Urinary bladder (tissue), 2 donors: ENCODE measurements around the gene DNAI2. TPM values are rescaled to one million over a fixed set of nuclear protein-coding genes. Genes with fewer than 3 reads are reported as not detected.

Experiments used
- polyA plus RNA-seq: library from polyadenylated mRNA; stranded (reverse); fragments of 200-250 nt; gene quantifications from one replicate; pipeline ENCODE4 v1.2.3, GENCODE V29; 2013
- total RNA-seq: library from RNA; depleted of rRNA; stranded (reverse); fragments of >200 nt; gene quantifications from one replicate; pipeline ENCODE4 v1.2.3, GENCODE V29; 2014
- donor health status: healthy.

The DNAI2 gene
- total and polyA plus RNA-seq, 2 donors = 0.05 TPM; not detected in 1

Other genes starting within 250 kb of the DNAI2 start
- 1,536 TPM for gene RPL38, start 70.6 kb upstream of the DNAI2 start, total RNA-seq
- 1,535 TPM for gene RPL38, start 70.6 kb upstream of the DNAI2 start, polyA plus RNA-seq
- 20.1 TPM for gene TTYH2, start 60.7 kb upstream of the DNAI2 start, total RNA-seq
- gene TTYH2, start 60.7 kb upstream of the DNAI2 start, polyA plus RNA-seq = 8.3 TPM
- 0.32 TPM for gene KIF19, start 52.0 kb downstream of the DNAI2 start, total RNA-seq
- 1.4 TPM for gene KIF19, start 52.0 kb downstream of the DNAI2 start, polyA plus RNA-seq
- not detected for gene BTBD17, start 87.6 kb downstream of the DNAI2 start, total RNA-seq
- gene BTBD17, start 87.6 kb downstream of the DNAI2 start, polyA plus RNA-seq = not detected
- gene GPR142, start 93.3 kb downstream of the DNAI2 start, total RNA-seq = not detected
- gene GPR142, start 93.3 kb downstream of the DNAI2 start, polyA plus RNA-seq = 0.23 TPM
- 27.0 TPM for gene GPRC5C, start 157.9 kb downstream of the DNAI2 start, total RNA-seq
- gene GPRC5C, start 157.9 kb downstream of the DNAI2 start, polyA plus RNA-seq = 40.6 TPM
- 2.7 TPM for gene CD300A, start 192.4 kb downstream of the DNAI2 start, total RNA-seq
- 5.2 TPM for gene CD300A, start 192.4 kb downstream of the DNAI2 start, polyA plus RNA-seq